HepG2 (cell line): Measurements from ENCODE around the gene HAP1. TPM values are rescaled to one million over a fixed set of nuclear protein-coding genes. Genes with fewer than 3 reads are reported as not detected.

Experiments
- CBX1 ChIP-seq: IDR thresholded peaks from one replicate; pipeline ENCODE4 v1.6.1; 2016; ENCODE audit warnings: antibody characterized with exemption, low read depth
- CTCF ChIP-seq: sonication (generic); formaldehyde crosslinking; IDR thresholded peaks from 2 replicates; pipeline ENCODE4 v1.5.0; 2020; ENCODE audit warnings: mild to moderate bottlenecking, missing genetic modification reagents, moderate library complexity
- DBP ChIP-seq: sonication (generic); formaldehyde crosslinking; IDR thresholded peaks from 2 replicates; pipeline ENCODE4 v1.4.0; 2020; ENCODE audit warnings: missing genetic modification reagents; ENCODE audit errors: not compliant biosample characterization
- DNMT1 ChIP-seq: sonication (generic); formaldehyde crosslinking; IDR thresholded peaks from 2 replicates; pipeline ENCODE4 v1.5.1; 2020; ENCODE audit warnings: mild to moderate bottlenecking, missing genetic modification reagents
- FOXC1 ChIP-seq: sonication (generic); formaldehyde crosslinking; IDR thresholded peaks from 2 replicates; pipeline ENCODE4 v1.8.0; 2022; ENCODE audit warnings: mild to moderate bottlenecking, missing genetic modification reagents, borderline replicate concordance
- FOXM1 ChIP-seq: sonication (generic); formaldehyde crosslinking; IDR thresholded peaks from 2 replicates; pipeline ENCODE4 v1.5.0; 2020; ENCODE audit warnings: missing genetic modification reagents
- KDM2A ChIP-seq: sonication (generic); formaldehyde crosslinking; IDR thresholded peaks from 2 replicates; pipeline ENCODE4 v1.4.0; 2020; ENCODE audit warnings: low read depth, missing genetic modification reagents, borderline replicate concordance
- KDM4B ChIP-seq: sonication (generic); formaldehyde crosslinking; IDR thresholded peaks from 2 replicates; pipeline ENCODE4 v1.4.0; 2020; ENCODE audit warnings: missing genetic modification reagents
- MXI1 ChIP-seq: IDR thresholded peaks from 3 replicates; pipeline ENCODE4 v1.6.1; 2012; ENCODE audit warnings: low read depth, low read length, inconsistent platforms, borderline replicate concordance
- NFKBIZ ChIP-seq: IDR thresholded peaks from 2 replicates; pipeline ENCODE4 v1.6.1; 2018; ENCODE audit warnings: missing genetic modification reagents, missing compliant biosample characterization
- RFXAP ChIP-seq: sonication (generic); formaldehyde crosslinking; IDR thresholded peaks from 2 replicates; pipeline ENCODE4 v1.4.0; 2020; ENCODE audit warnings: missing genetic modification reagents, borderline replicate concordance
- TCF7 ChIP-seq: sonication (generic); IDR thresholded peaks from 2 replicates; pipeline ENCODE4 v1.6.1; 2016; ENCODE audit warnings: antibody characterized with exemption, low read depth
- ZBTB20 ChIP-seq: sonication (generic); formaldehyde crosslinking; IDR thresholded peaks from 2 replicates; pipeline ENCODE4 v1.8.1; 2023; ENCODE audit warnings: missing genetic modification reagents, low read depth, mild to moderate bottlenecking, borderline replicate concordance
- ZFX ChIP-seq: sonication (generic); formaldehyde crosslinking; IDR thresholded peaks from 2 replicates; pipeline ENCODE4 v1.4.0; 2020; ENCODE audit warnings: mild to moderate bottlenecking, low read depth, missing genetic modification reagents, moderate library complexity
- ZNF232 ChIP-seq: sonication (generic); formaldehyde crosslinking; IDR thresholded peaks from 2 replicates; pipeline ENCODE4 v1.4.0; 2020; ENCODE audit warnings: missing genetic modification reagents, borderline replicate concordance
- ZNF263 ChIP-seq: sonication (generic); formaldehyde crosslinking; IDR thresholded peaks from 2 replicates; pipeline ENCODE4 v1.4.0; 2020; ENCODE audit warnings: missing genetic modification reagents
- ZNF337 ChIP-seq: sonication (generic); formaldehyde crosslinking; IDR thresholded peaks from 2 replicates; pipeline ENCODE4 v1.5.1; 2020; ENCODE audit warnings: missing genetic modification reagents, low read depth, mild to moderate bottlenecking, borderline replicate concordance
- ZNF460 ChIP-seq: sonication (generic); formaldehyde crosslinking; IDR thresholded peaks from 2 replicates; pipeline ENCODE4 v1.5.1; 2020; ENCODE audit warnings: missing genetic modification reagents, mild to moderate bottlenecking, borderline replicate concordance
- ZNF552 ChIP-seq: sonication (generic); formaldehyde crosslinking; IDR thresholded peaks from 2 replicates; pipeline ENCODE4 v1.9.0; 2022; ENCODE audit warnings: missing genetic modification reagents, mild to moderate bottlenecking, borderline replicate concordance
- ZNF747 ChIP-seq: sonication (generic); formaldehyde crosslinking; IDR thresholded peaks from 2 replicates; pipeline ENCODE4 v1.8.1; 2023; ENCODE audit warnings: missing genetic modification reagents, mild to moderate bottlenecking, borderline replicate concordance
- ZNF749 ChIP-seq: sonication (generic); formaldehyde crosslinking; IDR thresholded peaks from 2 replicates; pipeline ENCODE4 v1.8.0; 2022; ENCODE audit warnings: mild to moderate bottlenecking, missing genetic modification reagents, moderate library complexity, borderline replicate concordance
- polyA plus RNA-seq, 8 experiments: library from polyadenylated mRNA; depleted of rRNA in 3 of 8; stranded (reverse) in 7 of 8; unstranded in 1 of 8; fragments of >200 nt; fragmentation: Illumina TruSeq in 4 of 8; extraction: Trizol in 4 of 8; gene quantifications; 2 replicates each; pipeline versions ENCODE4 v1.2.1 to v1.2.3, GENCODE V29; 2011 to 2016; ENCODE audit warnings: low read depth in 4 of 8, missing spikeins in 1 of 8, mixed read lengths in 1 of 8; ENCODE audit not compliant: insufficient read depth in 1 of 8
- total RNA-seq, 5 experiments: library from RNA; depleted of rRNA; stranded (reverse); fragments of >200 nt; fragmentation: Illumina TruSeq; extraction: Trizol; gene quantifications; 2 replicates each; pipeline ENCODE4 v1.2.3, GENCODE V29; 2016; ENCODE audit warnings: low read depth in 1 of 5
- TF ChIP-seq, protein P1 (sequence below): sonication (generic); formaldehyde crosslinking; IDR thresholded peaks from 2 replicates; pipeline ENCODE4 v1.8.1; 2023; ENCODE audit warnings: mild to moderate bottlenecking, inconsistent platforms, moderate library complexity, missing genetic modification reagents, borderline replicate concordance
- TF ChIP-seq, protein P2 (sequence below): sonication (generic); formaldehyde crosslinking; IDR thresholded peaks from 2 replicates; pipeline ENCODE4 v1.8.0; 2022; ENCODE audit warnings: low read depth, missing genetic modification reagents

HAP1 gene
- total and polyA plus RNA-seq, 2 of the 13 experiments (the other 11 are each of a cell fraction or from before 2014, with no cell fraction given) = 0.07 TPM

- TF ChIP-seq ZNF337 (peak; percentile 91), TCF7 (no peak), NFKBIZ (CRISPR knock-in tag) (no peak; the same call in 1 of the 2 replicates), CTCF (CRISPR knock-in tag) (no peak; the same call in 1 of the 2 replicates), KDM2A (peak; percentile 92), ZNF460 (CRISPR knock-in tag) (peak; percentile 56; the same call in 1 of the 2 replicates), DNMT1 (CRISPR knock-in tag) (peak; percentile 89), CBX1 (peak; percentile 90), KDM4B (CRISPR knock-in tag) (no peak; the same call in 1 of the 2 replicates), ZNF263 (CRISPR knock-in tag) (no peak), RFXAP (CRISPR knock-in tag) (peak; percentile 89; the same call in 1 of the 2 replicates), ZNF232 (peak; percentile 15; the same call in 1 of the 2 replicates), ZBTB20 (CRISPR knock-in tag) (peak; percentile 90), DBP (CRISPR knock-in tag) (no peak), FOXC1 (no peak; the same call in 1 of the 2 replicates), ZNF552 (CRISPR knock-in tag) (peak; percentile 84), FOXM1 (no peak), ZNF747 (CRISPR knock-in tag) (peak; percentile 92), ZFX (CRISPR knock-in tag) (peak; percentile 99), MXI1 (peak; percentile 52), ZNF749 (peak; percentile 93)
- TF ChIP-seq, protein P1, sequence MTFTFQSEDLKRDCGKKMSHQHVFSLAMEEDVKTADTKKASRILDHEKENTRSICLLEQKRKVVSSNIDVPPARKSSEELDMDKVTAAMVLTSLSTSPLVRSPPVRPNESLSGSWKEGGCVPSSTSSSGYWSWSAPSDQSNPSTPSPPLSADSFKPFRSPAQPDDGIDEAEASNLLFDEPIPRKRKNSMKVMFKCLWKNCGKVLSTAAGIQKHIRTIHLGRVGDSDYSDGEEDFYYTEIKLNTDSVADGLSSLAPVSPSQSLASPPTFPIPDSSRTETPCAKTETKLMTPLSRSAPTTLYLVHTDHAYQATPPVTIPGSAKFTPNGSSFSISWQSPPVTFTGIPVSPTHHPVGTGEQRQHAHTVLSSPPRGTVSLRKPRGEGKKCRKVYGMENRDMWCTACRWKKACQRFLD (CRISPR knock-in tag) = peak; percentile 97
- TF ChIP-seq, protein P2, sequence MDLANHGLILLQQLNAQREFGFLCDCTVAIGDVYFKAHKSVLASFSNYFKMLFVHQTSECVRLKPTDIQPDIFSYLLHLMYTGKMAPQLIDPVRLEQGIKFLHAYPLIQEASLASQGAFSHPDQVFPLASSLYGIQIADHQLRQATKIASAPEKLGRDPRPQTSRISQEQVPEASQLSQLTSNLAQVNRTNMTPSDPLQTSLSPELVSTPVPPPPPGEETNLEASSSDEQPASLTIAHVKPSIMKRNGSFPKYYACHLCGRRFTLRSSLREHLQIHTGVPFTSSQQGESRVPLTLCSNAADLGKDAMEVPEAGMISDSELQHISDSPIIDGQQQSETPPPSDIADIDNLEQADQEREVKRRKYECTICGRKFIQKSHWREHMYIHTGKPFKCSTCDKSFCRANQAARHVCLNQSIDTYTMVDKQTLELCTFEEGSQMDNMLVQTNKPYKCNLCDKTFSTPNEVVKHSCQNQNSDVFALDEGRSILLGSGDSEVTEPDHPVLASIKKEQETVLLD (CRISPR knock-in tag) = peak; percentile 71; the same call in 1 of the 2 replicates
Observed at GRCh38 chr17:41688641-41689496, 45.6 kb downstream of the HAP1 start, which contains the start of gene EIF1 (continued).
